GM20000 (cell line): Measurements from ENCODE around the gene MMP14.

ENCODE experiments used
- DNase-seq: peaks from one replicate; pipeline ENCODE4 v3.0.0; 2012; ENCODE audit warnings: low spot score
- CTCF ChIP-seq: IDR thresholded peaks from 2 replicates; pipeline ENCODE4 v1.5.1; 2012; ENCODE audit warnings: mild to moderate bottlenecking, control low read depth; ENCODE audit errors: extremely low read depth, missing control alignments

MMP14 gene

GRCh38 chr14:22886500-22887259 lies 50.3 kb downstream of the MMP14 start:
- TF ChIP-seq CTCF: no peak
- DNase-seq: peak; percentile 93

GRCh38 chr14:22887260-22887989 lies 51.0 kb downstream of the MMP14 start:
- TF ChIP-seq CTCF: no peak
- peak; percentile 80 for DNase-seq

GRCh38 chr14:22887990-22888378 lies 51.6 kb downstream of the MMP14 start:
- no peak for TF ChIP-seq CTCF
- peak; percentile 68 for DNase-seq

GRCh38 chr14:22888662-22889061 lies 52.3 kb downstream of the MMP14 start:
- DNase-seq: no peak
- no peak for TF ChIP-seq CTCF

GRCh38 chr14:22890416-22890815 lies 54.0 kb downstream of the MMP14 start:
- DNase-seq: no peak
- no peak for TF ChIP-seq CTCF

DNA sequence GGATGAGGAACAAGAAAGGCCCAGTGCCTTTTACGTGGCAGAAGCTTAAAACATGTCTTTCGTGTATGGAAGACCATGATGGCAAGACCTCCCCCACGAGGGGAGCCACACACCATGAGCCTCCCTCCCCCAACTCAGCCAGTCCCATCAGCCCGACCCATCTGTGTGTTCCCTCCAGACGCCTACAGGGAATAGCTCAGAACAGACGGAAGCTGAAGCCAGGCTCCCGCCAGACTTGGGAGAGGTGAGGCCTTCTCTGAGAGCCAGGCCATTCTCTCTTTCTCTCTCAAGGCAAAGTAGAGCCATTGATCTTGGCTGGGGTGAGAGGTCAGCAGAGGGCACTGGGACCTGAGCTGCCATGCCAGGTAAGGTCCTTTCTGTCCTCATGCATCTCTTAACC lies 56.1 kb downstream of the MMP14 start:
- DNase-seq: no peak
- no peak for TF ChIP-seq CTCF

DNA sequence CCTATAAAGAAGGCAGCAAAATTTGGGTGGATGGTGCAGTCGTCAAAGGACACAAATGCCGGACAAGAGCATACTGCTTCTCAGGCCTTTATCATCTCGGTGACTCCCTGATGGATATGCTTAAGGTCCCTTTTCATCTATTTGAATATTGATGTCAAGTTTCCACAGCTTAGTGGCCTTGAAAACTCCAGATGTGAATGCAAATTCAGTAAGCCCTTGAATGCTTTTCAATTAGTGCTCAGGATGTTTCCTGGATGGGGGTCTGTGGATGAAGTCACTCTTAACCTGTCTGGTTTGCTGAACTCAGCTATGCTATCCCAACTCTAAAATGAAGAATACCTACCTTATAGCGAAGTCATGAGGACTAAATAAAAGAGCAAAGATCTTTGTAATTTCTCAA lies 57.3 kb downstream of the MMP14 start:
- no peak for DNase-seq
- no peak for TF ChIP-seq CTCF
